Bronchial epithelial cell (primary cell): ENCODE data around the gene SEMA4D. TPM values are rescaled to one million over a fixed set of nuclear protein-coding genes. Genes with fewer than 3 reads are reported as not detected.
"Not testable (repeated sequence)": the region's sequence is repeated elsewhere in the genome, so short reads cannot be mapped to it uniquely, and the experiment has no call there.

ENCODE experiments used
- DNase-seq: peaks from one replicate; pipeline ENCODE4 v3.0.0-alpha.2; 2010; ENCODE audit warnings: low read depth
- FAIRE-seq: peaks from 2 replicates; lab custom pipeline; 2011; peaks lifted over from hg19 to GRCh38; lab: Jason Lieb, UNC
- H3K27me3 ChIP-seq: 2 replicates; pipeline ENCODE4 v1.5.1; 2011; ENCODE audit warnings: low read length; ENCODE audit not compliant: control insufficient read depth, insufficient read depth
- H3K36me3 ChIP-seq: 2 replicates; pipeline ENCODE4 v1.5.1; 2011; ENCODE audit warnings: low read length; ENCODE audit not compliant: control insufficient read depth, insufficient read depth
- H3K4me3 ChIP-seq: 2 replicates; pipeline ENCODE4 v1.5.1; 2011; ENCODE audit warnings: mild to moderate bottlenecking, low read depth, low read length, control low read depth
- CTCF ChIP-seq: IDR thresholded peaks from 2 replicates; pipeline ENCODE4 v1.5.1; 2011; ENCODE audit warnings: mild to moderate bottlenecking, moderate library complexity, low read length, control low read depth, inconsistent platforms; ENCODE audit not compliant: insufficient read depth, severe bottlenecking
- total RNA-seq: library from RNA; depleted of rRNA; stranded (reverse); fragments of >200 nt; gene quantifications from 2 replicates; pipeline ENCODE4 v1.2.1, GENCODE V29; 2014

The SEMA4D gene
- total RNA-seq, 1 donor from 2014 or later: 1.8 TPM

GRCh38 chr9:89482056-89482851 lies 15.7 kb downstream of the SEMA4D start:
- no peak for DNase-seq
- FAIRE-seq: no peak
- no peak overlapping the region for H3K4me3 ChIP-seq
- H3K27me3 ChIP-seq: no peaks in the 10 kb centered on the region
- H3K36me3 ChIP-seq: no peaks in the 10 kb centered on the region
- TF ChIP-seq CTCF: no peak

- DNase-seq: no peak
- no peak for TF ChIP-seq CTCF
- no peak for FAIRE-seq
- no peak overlapping the region for H3K4me3 ChIP-seq
- no peaks in the 10 kb centered on the region for H3K36me3 ChIP-seq
- no peaks in the 10 kb centered on the region for H3K27me3 ChIP-seq
These were observed 16.4 kb downstream of the SEMA4D start for GRCh38 chr9:89481538-89481915.

- no peaks in the 10 kb centered on the region for H3K27me3 ChIP-seq
- no peak for FAIRE-seq
- DNase-seq: no peak
- TF ChIP-seq CTCF: no peak
- no peaks in the 10 kb centered on the region for H3K36me3 ChIP-seq
- no peak overlapping the region for H3K4me3 ChIP-seq
These were observed 16.9 kb downstream of the SEMA4D start for GRCh38 chr9:89480825-89481537.

- H3K36me3 ChIP-seq, H3K27me3 ChIP-seq, DNase-seq, H3K4me3 ChIP-seq, FAIRE-seq: not testable (repeated sequence)
These were observed 17.5 kb downstream of the SEMA4D start for GRCh38 chr9:89480372-89480771.

- H3K36me3 ChIP-seq, H3K27me3 ChIP-seq, FAIRE-seq, DNase-seq, H3K4me3 ChIP-seq: not testable (repeated sequence)
These were observed 18.3 kb downstream of the SEMA4D start for GRCh38 chr9:89479669-89480011.

GRCh38 chr9:89478821-89479668 lies 18.9 kb downstream of the SEMA4D start:
- no peak overlapping the region for H3K4me3 ChIP-seq
- H3K36me3 ChIP-seq: no peaks in the 10 kb centered on the region
- DNase-seq (no peak), FAIRE-seq (no peak)
- TF ChIP-seq CTCF: no peak
- H3K27me3 ChIP-seq: no peaks in the 10 kb centered on the region
